Cardiac fibroblast (primary cell): ENCODE measurements around the gene IRAK1BP1.
A peak's percentile ranks its signal among the peaks of the same experiment; 100 is the strongest.
"Not testable (repeated sequence)": the region's sequence is repeated elsewhere in the genome, so short reads cannot be mapped to it uniquely, and the experiment has no call there.

Experiments
- DNase-seq, 2 donors: peaks; one replicate each; pipeline versions ENCODE4 v3.0.0 to v3.0.0-alpha.2; 2010; ENCODE audit warnings: low read depth in 2 of 2
- H3K4me3 ChIP-seq, 2 donors: replicated peaks in 1 of 2; 1 replicate in 1 of 2; 2 replicates in 1 of 2; pipeline ENCODE4 v1.5.1; 2011; ENCODE audit warnings: low read depth in 2 of 2, low read length in 2 of 2, mild to moderate bottlenecking in 2 of 2, moderate library complexity in 1 of 2
- CTCF ChIP-seq: IDR thresholded peaks from one replicate; pipeline ENCODE4 v1.5.1; 2011; ENCODE audit warnings: low read depth, mild to moderate bottlenecking, low read length, inconsistent platforms

IRAK1BP1 gene

GRCh38 chr6:78910010-78910409 lies 42.7 kb downstream of the IRAK1BP1 start:
- no peak for DNase-seq
- TF ChIP-seq CTCF = no peak
- H3K4me3 ChIP-seq = peak overlapping the region in 1 of 2 donors; percentile 62

- peak overlapping the region; percentile 58 to 62 for H3K4me3 ChIP-seq
- TF ChIP-seq CTCF = no peak
- peak; percentile 9 to 30 for DNase-seq
Measured at GRCh38 chr6:78910591-78911171, 43.3 kb downstream of the IRAK1BP1 start.

GRCh38 chr6:78911218-78911940 lies 44.0 kb downstream of the IRAK1BP1 start:
- no peak for DNase-seq
- TF ChIP-seq CTCF = no peak
- H3K4me3 ChIP-seq = no peak overlapping the region

DNA sequence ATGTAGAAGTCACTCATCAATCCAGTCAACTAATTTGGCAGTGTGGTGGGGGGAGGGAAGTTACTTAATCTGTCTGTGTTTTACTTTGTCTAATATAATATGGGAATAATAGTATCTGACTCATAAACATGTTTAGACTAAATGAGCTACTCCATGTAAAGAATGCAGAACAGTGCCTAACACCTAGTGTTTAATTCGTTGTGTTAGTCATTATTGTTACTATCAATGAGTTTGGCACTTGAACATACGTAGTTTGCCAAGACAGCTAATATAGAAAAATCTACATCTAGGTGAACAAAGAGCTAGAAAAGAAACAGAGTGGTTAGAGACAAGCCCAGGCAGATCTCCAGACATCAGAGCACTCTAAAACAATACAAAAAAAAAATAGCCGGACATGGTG lies 49.1 kb downstream of the IRAK1BP1 start:
- no peak overlapping the region for H3K4me3 ChIP-seq
- no peak for TF ChIP-seq CTCF
- DNase-seq = no peak

- H3K4me3 ChIP-seq = no peak overlapping the region
- no peak for TF ChIP-seq CTCF
- DNase-seq = no peak
Measured at GRCh38 chr6:78917788-78918187, 50.4 kb downstream of the IRAK1BP1 start.

DNA sequence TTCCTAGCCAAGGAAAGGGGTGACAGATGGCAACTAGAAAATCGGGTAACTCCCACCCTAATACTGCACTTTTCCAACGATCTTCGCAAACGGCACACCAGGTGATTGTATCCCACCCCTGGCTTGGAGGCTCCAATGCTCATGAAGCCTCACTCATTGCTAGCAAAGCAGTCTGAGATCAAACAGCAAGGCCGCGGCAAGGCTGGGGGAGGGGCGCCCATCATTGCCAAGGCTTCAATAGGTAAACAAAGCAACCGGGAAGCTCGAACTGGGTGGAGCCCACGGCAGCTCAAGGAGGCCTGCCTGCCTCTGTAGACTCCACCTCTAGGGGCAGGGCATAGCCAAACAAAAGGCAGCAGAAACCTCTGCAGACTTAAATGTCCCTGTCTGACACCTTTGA lies 53.8 kb downstream of the IRAK1BP1 start:
- DNase-seq, H3K4me3 ChIP-seq: not testable (repeated sequence)

DNA sequence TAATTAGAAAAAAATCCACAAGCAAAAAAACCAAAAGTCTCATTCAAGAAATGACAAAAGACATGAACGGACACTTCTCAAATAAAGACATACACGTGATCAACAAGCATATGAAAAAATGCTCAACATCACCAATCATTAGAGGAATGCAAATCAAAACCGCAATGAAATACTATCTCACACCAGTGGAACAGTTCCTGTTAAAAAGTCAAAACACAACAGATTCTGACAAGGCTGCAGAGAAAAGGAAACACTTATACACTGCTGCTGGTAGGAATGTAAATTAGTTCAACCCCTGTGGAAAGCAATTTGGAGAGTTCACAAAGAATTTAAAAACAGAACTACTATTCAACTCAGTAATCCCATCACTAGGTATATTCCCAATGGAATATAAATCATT lies 58.0 kb downstream of the IRAK1BP1 start:
- no peak for TF ChIP-seq CTCF
- no peak for DNase-seq
- H3K4me3 ChIP-seq = no peak overlapping the region
